Hepatocyte (in vitro differentiated cells): ENCODE measurements around the gene MB.

Experiments
- CTCF ChIP-seq: fragments of 200-600 bp; sonication (generic); IDR thresholded peaks from 2 replicates; pipeline ENCODE4 v1.5.1; 2016; ENCODE audit warnings: antibody characterized with exemption, mild to moderate bottlenecking; ENCODE audit not compliant: poor library complexity
- EZH2 ChIP-seq: fragments of 200-600 bp; sonication (generic); IDR thresholded peaks from 2 replicates; pipeline ENCODE4 v1.6.1; 2016; ENCODE audit warnings: antibody characterized with exemption, mild to moderate bottlenecking, borderline replicate concordance
- EZH2phosphoT487 ChIP-seq: fragments of 200-600 bp; sonication (generic); IDR thresholded peaks from one replicate; pipeline ENCODE4 v1.6.1; 2018; ENCODE audit warnings: antibody characterized with exemption, mild to moderate bottlenecking, low read depth, moderate library complexity; ENCODE audit not compliant: unreplicated experiment, severe bottlenecking

- TF ChIP-seq EZH2: no peak
- no peak for TF ChIP-seq CTCF
- TF ChIP-seq EZH2phosphoT487: no peak
Measured at GRCh38 chr22:35594686-35595085, 22.4 kb downstream of the MB start.
